Measurements from ENCODE around the gene HSPA5. TPM values are rescaled to one million over a fixed set of nuclear protein-coding genes. Genes with fewer than 3 reads are reported as not detected.

Gene HSPA5
- 167 and 276 TPM in 2 replicates for total RNA-seq

GRCh38 chr9:125241000-125241862, at the start of gene HSPA5:
Gene HSPA5 (minus strand): TSS chr9:125241343. CDS start chr9:125241126, 217 bp downstream.

GRCh38 chr9:125261501-125262293, 20.6 kb upstream of the HSPA5 start, which contains the start of gene GAPVD1:
Gene GAPVD1 (plus strand): TSS chr9:125261826. CDS start chr9:125298922, 37,096 bp downstream.

GRCh38 chr9:125200216-125201047, 40.7 kb downstream of the HSPA5 start, which contains the start of gene RABEPK:
Gene RABEPK (plus strand): TSS chr9:125200542. CDS start chr9:125203014, 2,472 bp downstream.

GRCh38 chr9:125189361-125190289, 51.5 kb downstream of the HSPA5 start, which contains the start of gene PPP6C:
Gene PPP6C (minus strand): TSS chr9:125189803. CDS start chr9:125189718, 85 bp downstream.

Other genes with a start within 250 kb of the HSPA5 start
- gene SCAI, start 97.8 kb downstream of the HSPA5 start, total RNA-seq, result 2.2 and 4.7 TPM in 2 replicates
- 17.4 and 25.4 TPM in 2 replicates for gene PPP6C, start 51.5 kb downstream of the HSPA5 start, total RNA-seq
- gene RABEPK, start 40.8 kb downstream of the HSPA5 start, total RNA-seq, result 28.0 and 33.7 TPM in 2 replicates
- 16.8 and 26.5 TPM in 2 replicates for gene GAPVD1, start 20.5 kb upstream of the HSPA5 start, total RNA-seq